ENCODE data around the gene COL6A3. TPM values are rescaled to one million over a fixed set of nuclear protein-coding genes. Genes with fewer than 3 reads are reported as not detected.

Gene COL6A3
- polyA plus RNA-seq, 1 of the 3 experiments (the other 2 are of a cell fraction), result 18.5 TPM

GRCh38 chr2:237343993-237344392 is 70.0 kb downstream of the COL6A3 start:
- H3K27ac ChIP-seq (ENCODE audit: low read depth in 2 of 2, low read length in 1 of 2), result no peak overlapping the region
- no peaks in the 10 kb centered on the region for H3K9me2 ChIP-seq
- no peak overlapping the region for H3K4me3 ChIP-seq (ENCODE audit: low read depth in 2 of 2, low read length in 1 of 2)
- POLR2A ChIA-PET, result no interaction called here
- TF ChIP-seq FOSL2 (IDR thresholded peaks at IDR 0.05; ENCODE audit: borderline replicate concordance, low read depth) (no peak), RAD21 (IDR thresholded peaks at IDR 0.05; ENCODE audit: low read length) (no peak)
- CTCF ChIA-PET, result no interaction called here
- H3K9me3 ChIP-seq, result no peaks in the 10 kb centered on the region
- peaks cover 0 to 24% of the 10 kb centered on the region in 2 experiments for H3K36me3 ChIP-seq (replicated peaks in 1 of 2; ENCODE audit: control insufficient read depth in 1 of 2, insufficient read depth in 2 of 2, low read length in 1 of 2)
- no peaks in the 10 kb centered on the region; a peak in 1 of 4 replicates for H3K4me1 ChIP-seq (ENCODE audit: control insufficient read depth in 1 of 2, insufficient read depth in 2 of 2, low read depth in 1 of 2, low read length in 1 of 2)
- H4K20me1 ChIP-seq (ENCODE audit: insufficient read depth), result no peaks in the 10 kb centered on the region
- H3K9ac ChIP-seq, result no peak overlapping the region
- no peak for DNase-seq
- WGBS (ENCODE audit: low lambda C conversion rate), result 80% methylated on average over 9 of the region's 9 CpGs
- H3K4me2 ChIP-seq, result no peak overlapping the region
- no peaks in the 10 kb centered on the region for H3K79me2 ChIP-seq (ENCODE audit: insufficient read depth)
- no peak overlapping the region for H2AFZ ChIP-seq (ENCODE audit: low read depth)
- no peaks in the 10 kb centered on the region for H3K27me3 ChIP-seq (ENCODE audit: insufficient read depth)
- H3F3A ChIP-seq (replicated peaks; ENCODE audit: insufficient read depth), result no peaks in the 10 kb centered on the region

- H3K4me2 ChIP-seq, result no peak overlapping the region
- ChIA-PET POLR2A (no interaction called here), CTCF (interaction anchor here (0.7 to 1.4 kb wide), 3 partner anchors 10 to 171 kb away, joined by 3 to 5 read pairs (median 4); no protein-coding TSS in a partner anchor)
- H3K4me3 ChIP-seq (ENCODE audit: low read depth in 2 of 2, low read length in 1 of 2), result no peak overlapping the region
- no peaks in the 10 kb centered on the region for H3K9me3 ChIP-seq
- DNase-seq, result no peak
- no peaks in the 10 kb centered on the region for H3K9me2 ChIP-seq
- H2AFZ ChIP-seq (ENCODE audit: low read depth), result no peak overlapping the region
- no peaks in the 10 kb centered on the region for H4K20me1 ChIP-seq (ENCODE audit: insufficient read depth)
- no peaks in the 10 kb centered on the region for H3F3A ChIP-seq (replicated peaks; ENCODE audit: insufficient read depth)
- peaks cover 0 to 14% of the 10 kb centered on the region in 2 experiments for H3K36me3 ChIP-seq (replicated peaks in 1 of 2; ENCODE audit: control insufficient read depth in 1 of 2, insufficient read depth in 2 of 2, low read length in 1 of 2)
- H3K27ac ChIP-seq (ENCODE audit: low read depth in 2 of 2, low read length in 1 of 2), result no peak overlapping the region
- H3K27me3 ChIP-seq (ENCODE audit: insufficient read depth), result no peaks in the 10 kb centered on the region
- H3K4me1 ChIP-seq (ENCODE audit: control insufficient read depth in 1 of 2, insufficient read depth in 2 of 2, low read depth in 1 of 2, low read length in 1 of 2), result no peaks in the 10 kb centered on the region; a peak in 1 of 4 replicates
- no peak overlapping the region for H3K9ac ChIP-seq
- TF ChIP-seq EP300 (IDR thresholded peaks at IDR 0.05; ENCODE audit: borderline replicate concordance in 1 of 2, low read depth in 1 of 2, low read length in 1 of 2), result no peak
- TF ChIP-seq MXI1 (IDR thresholded peaks at IDR 0.05; ENCODE audit: low read depth, low read length), result no peak
- whole genome bisulfite sequencing (ENCODE audit: low lambda C conversion rate), result 80% methylated on average over 4 of the region's 4 CpGs
- H3K79me2 ChIP-seq (ENCODE audit: insufficient read depth), result no peaks in the 10 kb centered on the region
Observed at GRCh38 chr2:237341872-237342271, 72.1 kb downstream of the COL6A3 start.

GRCh38 chr2:237337586-237337985 is 76.4 kb downstream of the COL6A3 start:
- H4K20me1 ChIP-seq (ENCODE audit: insufficient read depth), result no peaks in the 10 kb centered on the region
- no peak for TF ChIP-seq GATA2 (CRISPR knock-in tag; IDR thresholded peaks at IDR 0.05)
- no peak for TF ChIP-seq RXRA (IDR thresholded peaks at IDR 0.05; ENCODE audit: borderline replicate concordance, low read depth)
- no peak for TF ChIP-seq JUND (IDR thresholded peaks at IDR 0.05)
- no peak for TF ChIP-seq EZH2phosphoT487 (IDR thresholded peaks at IDR 0.05; ENCODE audit: borderline replicate concordance, low read depth)
- TF ChIP-seq EP300 (IDR thresholded peaks at IDR 0.05; ENCODE audit: borderline replicate concordance in 1 of 2, low read depth in 1 of 2, low read length in 1 of 2), result no peak
- TF ChIP-seq TEAD4 (IDR thresholded peaks at IDR 0.05; ENCODE audit: borderline replicate concordance, insufficient read depth), result no peak
- no peak for TF ChIP-seq RCOR1 (IDR thresholded peaks at IDR 0.05; ENCODE audit: low read length)
- TF ChIP-seq FOSL2 (IDR thresholded peaks at IDR 0.05; ENCODE audit: borderline replicate concordance, low read depth), result no peak
- H3K4me1 ChIP-seq (ENCODE audit: control insufficient read depth in 1 of 2, insufficient read depth in 2 of 2, low read depth in 1 of 2, low read length in 1 of 2), result no peaks in the 10 kb centered on the region; a peak in 1 of 4 replicates
- H3K36me3 ChIP-seq (replicated peaks in 1 of 2; ENCODE audit: control insufficient read depth in 1 of 2, insufficient read depth in 2 of 2, low read length in 1 of 2), result peaks cover 0 to 6% of the 10 kb centered on the region in 2 experiments
- no peak overlapping the region for H3K27ac ChIP-seq (ENCODE audit: low read depth in 2 of 2, low read length in 1 of 2)
- no peak overlapping the region for H3K4me2 ChIP-seq
- H3K4me3 ChIP-seq (ENCODE audit: low read depth in 2 of 2, low read length in 1 of 2), result no peak overlapping the region
- H3F3A ChIP-seq (replicated peaks; ENCODE audit: insufficient read depth), result no peaks in the 10 kb centered on the region
- H3K9ac ChIP-seq, result no peak overlapping the region
- H3K27me3 ChIP-seq (ENCODE audit: insufficient read depth), result no peaks in the 10 kb centered on the region
- ChIA-PET CTCF (interaction anchor here (0.5 kb wide), 1 partner anchor 1560 kb away, joined by 3 read pairs; no protein-coding TSS in a partner anchor), POLR2A (no interaction called here)
- no peaks in the 10 kb centered on the region for H3K9me3 ChIP-seq
- H2AFZ ChIP-seq (ENCODE audit: low read depth), result no peak overlapping the region
- no peaks in the 10 kb centered on the region for H3K9me2 ChIP-seq
- no peak for DNase-seq
- 89% methylated on average over 7 of the region's 7 CpGs for WGBS (ENCODE audit: low lambda C conversion rate)
- no peaks in the 10 kb centered on the region for H3K79me2 ChIP-seq (ENCODE audit: insufficient read depth)

Data from SK-N-SH (cell line).